ENCODE results near the gene SCNN1B.
"Not testable (repeated sequence)": the region's sequence is repeated elsewhere in the genome, so short reads cannot be mapped to it uniquely, and the experiment has no call there.

The SCNN1B gene

DNA sequence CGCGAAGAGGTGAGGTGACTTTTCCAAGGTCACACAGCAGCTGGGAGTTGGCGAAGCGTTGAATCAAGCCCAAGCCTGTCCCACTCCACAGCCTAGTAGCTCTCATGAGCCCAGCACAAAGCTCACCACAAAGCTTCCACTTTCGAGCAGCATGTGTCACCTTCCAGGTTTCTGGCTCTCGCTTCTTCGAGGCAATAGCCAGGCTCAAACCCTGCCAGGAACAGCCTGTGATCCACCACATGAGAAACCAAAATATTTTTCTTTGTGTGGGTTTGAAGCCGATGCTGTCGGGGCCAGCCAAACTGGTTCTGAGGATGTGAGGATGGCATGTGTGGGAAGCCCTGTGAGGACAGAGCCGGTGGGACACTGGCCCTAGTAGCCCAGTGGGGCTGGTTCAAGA lies 82.8 kb downstream of the SCNN1B start:
- TF ChIP-seq, protein P1, sequence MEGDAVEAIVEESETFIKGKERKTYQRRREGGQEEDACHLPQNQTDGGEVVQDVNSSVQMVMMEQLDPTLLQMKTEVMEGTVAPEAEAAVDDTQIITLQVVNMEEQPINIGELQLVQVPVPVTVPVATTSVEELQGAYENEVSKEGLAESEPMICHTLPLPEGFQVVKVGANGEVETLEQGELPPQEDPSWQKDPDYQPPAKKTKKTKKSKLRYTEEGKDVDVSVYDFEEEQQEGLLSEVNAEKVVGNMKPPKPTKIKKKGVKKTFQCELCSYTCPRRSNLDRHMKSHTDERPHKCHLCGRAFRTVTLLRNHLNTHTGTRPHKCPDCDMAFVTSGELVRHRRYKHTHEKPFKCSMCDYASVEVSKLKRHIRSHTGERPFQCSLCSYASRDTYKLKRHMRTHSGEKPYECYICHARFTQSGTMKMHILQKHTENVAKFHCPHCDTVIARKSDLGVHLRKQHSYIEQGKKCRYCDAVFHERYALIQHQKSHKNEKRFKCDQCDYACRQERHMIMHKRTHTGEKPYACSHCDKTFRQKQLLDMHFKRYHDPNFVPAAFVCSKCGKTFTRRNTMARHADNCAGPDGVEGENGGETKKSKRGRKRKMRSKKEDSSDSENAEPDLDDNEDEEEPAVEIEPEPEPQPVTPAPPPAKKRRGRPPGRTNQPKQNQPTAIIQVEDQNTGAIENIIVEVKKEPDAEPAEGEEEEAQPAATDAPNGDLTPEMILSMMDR (IDR thresholded peaks at IDR 0.05; ENCODE audit: low read length, missing control alignments), result no peak
- no peak for DNase-seq (ENCODE audit: low read depth)
- no peak overlapping the region for H3K4me3 ChIP-seq (replicated peaks; ENCODE audit: low read depth, low read length)

DNA sequence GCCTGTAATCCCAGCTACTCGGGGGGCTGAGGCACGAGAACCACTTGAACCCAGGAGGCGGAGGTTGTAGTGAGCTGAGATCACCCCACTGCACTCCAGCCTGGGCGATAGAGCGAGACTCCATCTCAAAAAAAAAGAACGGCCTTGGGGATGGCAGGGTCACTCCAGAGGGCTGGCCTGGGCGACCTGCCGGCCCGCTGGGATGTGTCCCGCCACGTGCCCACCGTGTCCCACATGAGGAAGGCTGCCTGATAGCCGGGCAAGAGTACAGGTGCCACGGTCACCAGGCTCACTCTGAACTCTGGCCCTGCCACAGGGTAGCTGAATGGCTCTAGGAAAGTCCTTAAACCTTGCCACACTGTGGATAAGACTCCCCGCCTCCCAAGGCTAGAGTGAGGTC lies 83.3 kb downstream of the SCNN1B start:
- TF ChIP-seq, protein P1 (IDR thresholded peaks at IDR 0.05; ENCODE audit: low read length, missing control alignments), result no peak
- H3K4me3 ChIP-seq (replicated peaks; ENCODE audit: low read depth, low read length), result no peak overlapping the region
- DNase-seq (ENCODE audit: low read depth), result no peak

DNA sequence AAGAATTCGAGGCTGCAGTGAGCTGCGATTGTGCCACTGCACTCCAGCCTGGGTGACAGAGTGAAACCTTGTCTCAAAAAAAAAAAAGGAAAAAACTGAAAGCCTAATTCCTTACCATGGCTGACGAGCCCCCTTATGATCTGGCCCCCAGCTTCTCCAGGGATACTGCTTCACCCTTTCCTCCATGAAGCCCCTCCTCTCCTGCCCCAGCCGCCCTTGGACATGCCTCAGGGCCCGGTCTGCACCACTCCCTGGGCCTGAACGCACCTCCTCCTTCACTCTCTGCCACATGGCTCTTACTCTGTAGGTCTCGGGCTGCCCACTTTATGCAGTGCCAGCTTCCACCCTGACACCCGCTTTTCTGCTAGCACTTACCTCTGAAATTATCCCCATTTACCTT lies 85.6 kb downstream of the SCNN1B start:
- TF ChIP-seq, protein P1 (IDR thresholded peaks at IDR 0.05; ENCODE audit: low read length, missing control alignments), result no peak
- no peak overlapping the region for H3K4me3 ChIP-seq (replicated peaks; ENCODE audit: low read depth, low read length)
- no peak for DNase-seq (ENCODE audit: low read depth)

DNA sequence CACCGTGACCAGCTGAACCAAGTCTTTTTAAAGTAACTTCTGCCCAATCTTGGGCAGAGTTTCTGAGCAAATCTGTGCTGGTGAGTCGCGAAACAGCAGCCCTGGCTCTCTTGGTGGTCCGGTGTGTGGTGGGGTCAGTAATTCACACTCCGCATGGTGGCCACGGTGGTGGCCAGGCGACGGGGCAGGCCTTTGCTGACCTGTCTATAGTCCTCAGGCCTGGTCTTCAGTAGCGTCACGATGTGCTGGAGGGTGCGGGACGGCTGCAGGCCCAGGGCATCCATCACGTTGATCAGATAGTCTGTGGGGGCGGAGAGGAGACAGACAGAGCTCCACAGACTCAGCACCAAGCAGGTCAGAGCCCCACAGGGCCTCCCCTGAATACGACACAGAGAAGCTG lies 86.7 kb downstream of the SCNN1B start:
- no peak for DNase-seq (ENCODE audit: low read depth)
- no peak overlapping the region for H3K4me3 ChIP-seq (replicated peaks; ENCODE audit: low read depth, low read length)
- TF ChIP-seq, protein P1 (IDR thresholded peaks at IDR 0.05; ENCODE audit: low read length, missing control alignments), result no peak

DNA sequence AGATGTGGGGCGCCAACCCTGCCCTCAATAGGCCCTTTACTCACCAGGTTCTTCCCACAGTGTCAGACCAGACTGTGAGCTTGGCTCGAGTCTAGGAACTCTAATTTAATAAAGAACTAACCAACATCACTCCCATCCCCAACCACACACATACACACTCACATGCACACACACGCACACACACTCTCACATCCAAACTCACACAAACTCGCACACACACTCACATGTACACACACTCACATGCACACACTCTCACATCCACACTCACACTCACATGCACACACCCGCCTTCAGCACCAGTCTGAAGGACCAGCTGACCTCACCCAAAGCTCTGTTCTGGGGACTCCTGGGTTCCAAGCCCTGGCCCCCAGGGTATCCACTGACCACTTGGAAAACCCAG lies 87.1 kb downstream of the SCNN1B start:
- TF ChIP-seq, protein P1 (IDR thresholded peaks at IDR 0.05; ENCODE audit: low read length, missing control alignments), result no peak
- H3K4me3 ChIP-seq (replicated peaks; ENCODE audit: low read depth, low read length), result no peak overlapping the region
- no peak for DNase-seq (ENCODE audit: low read depth)

DNA sequence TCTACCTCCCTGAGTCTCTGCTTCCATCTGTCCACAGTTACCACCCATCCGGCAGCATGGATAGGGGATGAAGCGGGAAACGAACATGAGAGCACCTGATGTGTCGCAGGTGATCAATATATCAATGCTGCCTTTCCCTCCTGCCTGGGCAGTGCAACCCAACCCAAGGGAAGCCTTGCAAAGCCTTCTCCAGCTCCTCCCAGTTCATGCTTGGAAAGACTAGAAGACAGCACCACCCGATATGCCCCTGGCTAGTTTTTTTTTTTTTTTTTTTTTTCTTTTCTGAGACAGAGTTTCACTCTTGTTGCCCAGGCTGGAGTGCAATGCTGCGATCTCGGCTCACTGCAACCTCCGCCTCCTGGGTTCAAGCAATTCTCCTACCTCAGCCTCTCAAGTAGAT lies 87.8 kb downstream of the SCNN1B start:
- not testable (repeated sequence) for DNase-seq (ENCODE audit: low read depth); H3K4me3 ChIP-seq (replicated peaks; ENCODE audit: low read depth, low read length)

DNA sequence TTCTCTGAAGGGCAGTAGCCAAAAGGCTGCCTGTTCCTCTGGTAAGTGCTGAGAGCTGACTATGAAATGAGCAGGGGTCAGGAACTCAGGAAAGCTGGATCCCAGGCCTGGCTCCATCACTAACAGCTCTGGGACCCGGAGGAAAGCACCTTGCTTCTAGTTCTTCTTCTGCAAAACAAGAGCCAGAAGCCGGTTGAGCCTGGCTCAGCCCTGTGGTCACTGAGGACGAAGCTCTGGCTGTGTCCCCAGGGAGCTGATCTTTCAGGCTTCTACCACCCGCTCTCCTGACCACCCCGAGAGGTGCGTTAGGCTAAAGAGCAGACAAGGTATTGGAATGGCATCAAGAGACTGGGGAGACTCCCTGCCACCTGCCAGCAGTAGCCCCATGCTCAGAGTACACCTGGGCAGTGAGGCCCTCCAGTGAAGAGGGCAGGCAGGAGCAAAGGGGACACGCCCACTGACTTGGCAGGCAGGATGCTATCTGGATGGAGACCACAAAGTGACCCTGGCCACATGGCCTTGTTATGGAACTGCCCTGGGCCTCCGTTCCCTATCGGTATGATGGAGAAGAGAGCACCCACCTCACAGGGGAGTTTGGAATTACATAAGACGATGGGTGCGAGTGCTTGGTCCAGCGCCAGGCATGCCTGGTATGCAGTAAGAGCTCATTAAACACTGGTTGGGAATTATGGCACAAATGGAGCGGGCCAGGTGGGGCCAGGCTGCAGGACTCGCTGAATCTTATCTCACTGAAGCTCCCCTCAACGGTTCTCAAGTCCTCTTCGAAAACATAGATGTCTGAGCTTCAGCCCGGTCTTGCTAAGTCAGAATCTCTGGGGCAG lies 89.5 kb downstream of the SCNN1B start:
- H3K4me3 ChIP-seq (replicated peaks; ENCODE audit: low read depth, low read length), result no peak overlapping the region
- TF ChIP-seq, protein P1 (IDR thresholded peaks at IDR 0.05; ENCODE audit: low read length, missing control alignments), result no peak
- no peak for DNase-seq (ENCODE audit: low read depth)
